BJ (cell line): ENCODE measurements around the gene NOD2. TPM values are rescaled to one million over a fixed set of nuclear protein-coding genes. Genes with fewer than 3 reads are reported as not detected.

ENCODE experiments used
- CTCF ChIA-PET: fragments of 350-600 bp; formaldehyde crosslinking; extraction: SDS; loops from one replicate; lab custom pipeline; 2021; ENCODE audit warnings: antibody characterized with exemption, inconsistent platforms; lab: Yijun Ruan, JAX
- POLR2A ChIA-PET: fragments of 300-600 bp; sonication (Branson Sonifier 250); formaldehyde crosslinking; extraction: SDS; loops from one replicate; lab custom pipeline; 2021; ENCODE audit warnings: antibody characterized with exemption; lab: Charles Lee
- DNase-seq: peaks from one replicate; pipeline ENCODE4 v3.0.0-alpha.2; 2011; ENCODE audit warnings: low read depth
- H3K27me3 ChIP-seq: 2 replicates; pipeline ENCODE4 v1.6.0; 2011; ENCODE audit warnings: low read length; ENCODE audit not compliant: control insufficient read depth, insufficient read depth
- H3K36me3 ChIP-seq: 2 replicates; pipeline ENCODE4 v1.5.1; 2011; ENCODE audit warnings: low read length; ENCODE audit not compliant: control insufficient read depth, insufficient read depth
- H3K4me3 ChIP-seq: 2 replicates; pipeline ENCODE4 v1.5.1; 2011; ENCODE audit warnings: low read depth, mild to moderate bottlenecking, control low read depth, low read length
- CTCF ChIP-seq: IDR thresholded peaks from 2 replicates; pipeline ENCODE4 v1.5.1; 2011; ENCODE audit warnings: low read depth, mild to moderate bottlenecking, control low read depth, inconsistent platforms, low read length, moderate library complexity; ENCODE audit not compliant: insufficient read depth
- polyA plus RNA-seq: library from polyadenylated mRNA; depleted of rRNA; stranded (reverse); fragments of >200 nt; gene quantifications from 2 replicates; pipeline ENCODE4 v1.2.3, GENCODE V29; 2011

Gene NOD2
- polyA plus RNA-seq, 1 experiment = not detected

- CTCF ChIA-PET = no interaction called here
Observed at GRCh38 chr16:50721549-50722404, 28.4 kb downstream of the NOD2 start.

DNA sequence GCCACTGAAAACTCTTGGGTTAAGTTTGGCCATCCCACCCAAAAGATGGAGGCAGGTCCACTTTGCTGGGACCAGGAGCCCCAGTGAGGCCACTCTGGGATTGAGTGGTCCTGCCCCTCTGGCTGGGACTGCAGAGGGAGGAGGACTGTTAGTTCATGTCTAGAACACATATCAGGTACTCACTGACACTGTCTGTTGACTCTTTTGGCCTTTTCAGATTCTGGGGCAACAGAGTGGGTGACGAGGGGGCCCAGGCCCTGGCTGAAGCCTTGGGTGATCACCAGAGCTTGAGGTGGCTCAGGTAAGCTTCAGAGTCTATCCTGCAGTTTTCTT, 29.0 kb downstream of the NOD2 start:
- Histone ChIP-seq H3K36me3 (no peaks in the 10 kb centered on the region), H3K27me3 (no peaks in the 10 kb centered on the region), H3K4me3 (no peak overlapping the region)
- POLR2A ChIA-PET = no interaction called here
- DNase-seq = no peak
- CTCF ChIA-PET = no interaction called here
- no peak for TF ChIP-seq CTCF

More at GRCh38 chr16:50721549-50722404, 28.4 kb downstream of the NOD2 start:
- no peak for DNase-seq
- no peaks in the 10 kb centered on the region for H3K27me3 ChIP-seq
- no peaks in the 10 kb centered on the region for H3K36me3 ChIP-seq
- H3K4me3 ChIP-seq = no peak overlapping the region
- no peak for TF ChIP-seq CTCF
- POLR2A ChIA-PET = no interaction called here

- no peak for TF ChIP-seq CTCF
- no peaks in the 10 kb centered on the region for H3K36me3 ChIP-seq
- ChIA-PET POLR2A (no interaction called here), CTCF (no interaction called here)
- no peaks in the 10 kb centered on the region for H3K27me3 ChIP-seq
- DNase-seq = no peak
- no peak overlapping the region for H3K4me3 ChIP-seq
Observed at GRCh38 chr16:50722960-50723359, 29.6 kb downstream of the NOD2 start.

- Histone ChIP-seq H3K4me3 (no peak overlapping the region), H3K27me3 (no peaks in the 10 kb centered on the region; the same call in 1 of the 2 replicates), H3K36me3 (no peaks in the 10 kb centered on the region)
- CTCF ChIA-PET = no interaction called here
- DNase-seq = no peak
- POLR2A ChIA-PET = no interaction called here
- TF ChIP-seq CTCF = no peak
Observed at GRCh38 chr16:50724306-50724705, 30.9 kb downstream of the NOD2 start.

GRCh38 chr16:50731130-50731988, 38.0 kb downstream of the NOD2 start:
- DNase-seq = no peak
- ChIA-PET POLR2A (no interaction called here), CTCF (interaction anchor here (0.6 to 1.1 kb wide), 2 partner anchors 11 to 1219 kb away, joined by 3 to 4 read pairs; no protein-coding TSS in a partner anchor)
- H3K36me3 ChIP-seq = no peaks in the 10 kb centered on the region
- H3K4me3 ChIP-seq = no peak overlapping the region
- H3K27me3 ChIP-seq = no peaks in the 10 kb centered on the region; the same call in 1 of the 2 replicates
- TF ChIP-seq CTCF = no peak
